Measurements from ENCODE around the gene RHOBTB3.

RHOBTB3 gene

GRCh38 chr5:95843733-95844223, 112.6 kb downstream of the RHOBTB3 start:
- DNase-seq = peak; percentile 54

GRCh38 chr5:95845391-95845790, 114.3 kb downstream of the RHOBTB3 start:
- DNase-seq = no peak

Measured in GF-D8 (cell line).